PFSK-1 (cell line): ENCODE results near the gene SHQ1.

Experiments
- POLR2AphosphoS5 ChIP-seq: IDR thresholded peaks from 2 replicates; pipeline ENCODE4 v1.6.1; 2012; ENCODE audit warnings: low read depth, mild to moderate bottlenecking, control low read depth, low read length, moderate library complexity
- REST ChIP-seq, 2 experiments: IDR thresholded peaks; 2 replicates each; pipeline versions ENCODE4 v1.6.1 to v1.8.0; 2011 to 2012; ENCODE audit warnings: low read depth in 2 of 2, low read length in 2 of 2, control low read depth in 1 of 2, inconsistent platforms in 1 of 2, mild to moderate bottlenecking in 1 of 2, moderate library complexity in 1 of 2; ENCODE audit not compliant: insufficient read depth in 1 of 2
- TAF1 ChIP-seq: IDR thresholded peaks from 2 replicates; pipeline ENCODE4 v1.6.1; 2012; ENCODE audit warnings: low read length, control low read depth, borderline replicate concordance; ENCODE audit not compliant: insufficient read depth

GRCh38 chr3:72699631-72700030 lies 148.6 kb downstream of the SHQ1 start:
- 0 out of 4 replicates have a peak, but pooled peaks of 1 of the 2 experiments have one; percentile 25 for TF ChIP-seq REST (IDR thresholded peaks at IDR 0.05; ENCODE audit: insufficient read depth in 1 of 2, low read depth in 2 of 2, low read length in 2 of 2)
- no peak for TF ChIP-seq TAF1
- TF ChIP-seq POLR2AphosphoS5: no peak
